Activated T-cell treated with anti-CD3 and anti-CD28 coated beads, Interleukin-2, amount 50 U/mL, for 1 hour (primary cell): ENCODE measurements around the gene BRMS1.

Source experiments
- DNase-seq: peaks from one replicate; pipeline ENCODE4 v3.0.0-alpha.2; 2020

BRMS1 gene

GRCh38 chr11:66302656-66303055, 42.2 kb downstream of the BRMS1 start:
- no peak for DNase-seq

GRCh38 chr11:66299186-66299585, 45.7 kb downstream of the BRMS1 start:
- DNase-seq, result no peak

GRCh38 chr11:66297610-66298009, 47.3 kb downstream of the BRMS1 start:
- DNase-seq, result no peak

- no peak for DNase-seq
Observed at GRCh38 chr11:66294626-66295620, 50.0 kb downstream of the BRMS1 start.

GRCh38 chr11:66293777-66294625, 50.9 kb downstream of the BRMS1 start:
- DNase-seq, result no peak

- DNase-seq, result no peak
Observed at GRCh38 chr11:66293352-66293751, 51.6 kb downstream of the BRMS1 start.

- DNase-seq, result no peak
Observed at GRCh38 chr11:66292543-66293332, 52.2 kb downstream of the BRMS1 start.

GRCh38 chr11:66291706-66292542, 53.0 kb downstream of the BRMS1 start, which contains the start of gene TMEM151A:
TMEM151A (plus strand) TSS chr11:66291894; CDS start chr11:66292014, 120 bp downstream.
- DNase-seq, result peak; percentile 51

- no peak for DNase-seq
Observed at GRCh38 chr11:66291303-66291705, 53.6 kb downstream of the BRMS1 start.

- no peak for DNase-seq
Observed at GRCh38 chr11:66290330-66290621, 54.6 kb downstream of the BRMS1 start.

GRCh38 chr11:66289548-66290329, 55.2 kb downstream of the BRMS1 start:
- DNase-seq, result no peak

GRCh38 chr11:66288671-66289547, 56.0 kb downstream of the BRMS1 start, which contains the start of gene YIF1A:
YIF1A (minus strand) TSS chr11:66289143; CDS start chr11:66288985, 158 bp downstream.
- peak; percentile 95 for DNase-seq

- no peak for DNase-seq
Observed at GRCh38 chr11:66287889-66288670, 56.8 kb downstream of the BRMS1 start.
